ENCODE measurements around the gene ADAMTSL3.
A peak's percentile ranks its signal among the peaks of the same experiment; 100 is the strongest.

The ADAMTSL3 gene

GRCh38 chr15:83943849-83944404, 290.0 kb downstream of the ADAMTSL3 start:
- DNase-seq (ENCODE audit: low read depth): no peak
- H3K4me3 ChIP-seq (ENCODE audit: low read depth, low read length): no peak overlapping the region
- TF ChIP-seq, protein P1, sequence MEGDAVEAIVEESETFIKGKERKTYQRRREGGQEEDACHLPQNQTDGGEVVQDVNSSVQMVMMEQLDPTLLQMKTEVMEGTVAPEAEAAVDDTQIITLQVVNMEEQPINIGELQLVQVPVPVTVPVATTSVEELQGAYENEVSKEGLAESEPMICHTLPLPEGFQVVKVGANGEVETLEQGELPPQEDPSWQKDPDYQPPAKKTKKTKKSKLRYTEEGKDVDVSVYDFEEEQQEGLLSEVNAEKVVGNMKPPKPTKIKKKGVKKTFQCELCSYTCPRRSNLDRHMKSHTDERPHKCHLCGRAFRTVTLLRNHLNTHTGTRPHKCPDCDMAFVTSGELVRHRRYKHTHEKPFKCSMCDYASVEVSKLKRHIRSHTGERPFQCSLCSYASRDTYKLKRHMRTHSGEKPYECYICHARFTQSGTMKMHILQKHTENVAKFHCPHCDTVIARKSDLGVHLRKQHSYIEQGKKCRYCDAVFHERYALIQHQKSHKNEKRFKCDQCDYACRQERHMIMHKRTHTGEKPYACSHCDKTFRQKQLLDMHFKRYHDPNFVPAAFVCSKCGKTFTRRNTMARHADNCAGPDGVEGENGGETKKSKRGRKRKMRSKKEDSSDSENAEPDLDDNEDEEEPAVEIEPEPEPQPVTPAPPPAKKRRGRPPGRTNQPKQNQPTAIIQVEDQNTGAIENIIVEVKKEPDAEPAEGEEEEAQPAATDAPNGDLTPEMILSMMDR (IDR thresholded peaks at IDR 0.05; ENCODE audit: low read depth, low read length, missing control alignments): no peak

DNA sequence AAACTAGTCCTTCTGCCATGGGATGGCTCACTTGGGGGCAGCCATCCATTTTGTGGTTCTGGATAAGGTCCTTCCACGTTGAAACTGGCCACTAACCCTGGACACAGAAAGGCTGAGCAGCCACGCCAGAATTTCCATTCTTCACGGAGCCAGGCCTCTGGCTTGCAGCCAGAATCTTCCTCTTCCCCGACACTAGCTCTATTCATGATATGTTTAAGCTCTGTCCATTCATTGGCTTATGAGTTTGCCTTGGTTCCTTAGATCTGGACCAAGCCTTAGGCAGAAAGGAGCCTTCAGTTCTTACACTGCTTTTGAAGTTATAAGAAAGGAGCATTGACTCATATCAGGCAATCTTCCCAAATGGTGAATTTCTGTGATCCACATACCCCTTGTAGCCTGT, 293.2 kb downstream of the ADAMTSL3 start:
- DNase-seq (ENCODE audit: low read depth): no peak
- TF ChIP-seq, protein P1 (IDR thresholded peaks at IDR 0.05; ENCODE audit: low read depth, low read length, missing control alignments): no peak
- H3K4me3 ChIP-seq (ENCODE audit: low read depth, low read length): no peak overlapping the region

DNA sequence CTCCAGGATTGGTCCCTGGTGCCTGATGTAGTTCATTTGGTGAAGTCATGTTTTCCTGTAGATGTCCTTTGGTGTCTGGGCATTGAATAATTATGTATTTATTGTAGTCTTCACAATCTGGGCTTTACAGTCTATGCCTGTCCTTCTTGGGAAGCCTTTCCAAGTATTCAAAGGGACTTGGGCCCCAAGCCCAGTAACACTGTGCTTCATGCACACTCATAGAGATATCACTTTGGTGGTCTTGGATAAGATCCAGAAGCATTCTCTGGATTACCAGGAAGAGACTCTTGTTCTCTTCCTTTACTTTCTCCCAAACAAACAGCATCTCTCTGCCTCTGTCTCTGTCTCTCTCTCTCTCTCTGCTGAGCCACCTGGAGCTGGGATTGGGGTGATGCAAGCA, 300.6 kb downstream of the ADAMTSL3 start:
- TF ChIP-seq, protein P1 (IDR thresholded peaks at IDR 0.05; ENCODE audit: low read depth, low read length, missing control alignments): no peak
- H3K4me3 ChIP-seq (ENCODE audit: low read depth, low read length): no peak overlapping the region
- no peak for DNase-seq (ENCODE audit: low read depth)

DNA sequence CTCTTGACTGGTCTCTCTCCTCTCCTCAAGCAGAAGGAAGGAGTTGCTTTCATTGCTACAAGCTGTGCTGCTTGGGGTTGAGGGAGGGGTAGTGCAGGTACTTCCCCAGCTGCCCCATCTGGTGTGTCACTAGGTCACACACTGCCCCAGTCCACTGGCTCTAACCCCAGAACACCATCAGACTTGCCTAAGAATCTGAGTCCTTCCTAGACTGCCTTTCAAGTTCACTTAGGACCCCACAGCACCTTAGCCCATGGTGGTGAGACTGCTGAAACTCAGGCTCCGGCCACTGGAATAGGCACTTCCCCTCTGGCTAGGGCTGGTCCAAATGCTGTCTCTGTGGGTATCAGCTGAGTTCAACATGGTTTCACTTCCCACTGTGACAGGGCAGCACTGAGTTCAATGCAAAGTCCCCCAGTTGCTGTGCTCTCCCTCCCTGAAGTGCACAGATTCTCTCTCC, 301.9 kb downstream of the ADAMTSL3 start:
- DNase-seq (ENCODE audit: low read depth): peak; percentile 77

DNA sequence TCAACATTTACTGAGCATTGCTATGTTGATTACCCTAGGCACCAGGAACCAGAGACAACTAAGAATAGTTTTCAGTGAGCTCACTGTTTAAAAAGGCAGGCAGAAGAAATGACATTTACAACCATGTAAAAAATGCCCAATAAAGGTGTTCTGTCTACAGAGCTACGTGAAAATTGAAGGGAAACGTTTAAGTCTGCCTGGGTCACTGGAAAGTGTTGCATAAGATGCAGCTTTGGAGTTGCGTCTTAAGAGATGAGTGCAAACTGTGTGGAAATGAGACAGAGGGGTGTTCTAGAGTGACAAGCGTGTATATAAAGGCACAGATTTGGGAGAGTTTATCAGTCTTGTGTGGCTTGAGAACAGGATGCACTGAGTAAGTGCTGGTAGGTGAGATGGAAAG, 303.0 kb downstream of the ADAMTSL3 start:
- TF ChIP-seq, protein P1 (IDR thresholded peaks at IDR 0.05; ENCODE audit: low read depth, low read length, missing control alignments): no peak
- no peak for DNase-seq (ENCODE audit: low read depth)
- H3K4me3 ChIP-seq (ENCODE audit: low read depth, low read length): no peak overlapping the region

More for the DNA sequence above, 301.9 kb downstream of the ADAMTSL3 start:
- TF ChIP-seq, protein P1 (IDR thresholded peaks at IDR 0.05; ENCODE audit: low read depth, low read length, missing control alignments): no peak
- H3K4me3 ChIP-seq (ENCODE audit: low read depth, low read length): no peak overlapping the region

- no peak for DNase-seq (ENCODE audit: low read depth)
- TF ChIP-seq, protein P1 (IDR thresholded peaks at IDR 0.05; ENCODE audit: low read depth, low read length, missing control alignments): no peak
- H3K4me3 ChIP-seq (ENCODE audit: low read depth, low read length): no peak overlapping the region
Measured at GRCh38 chr15:83959477-83959876, 305.6 kb downstream of the ADAMTSL3 start.

DNA sequence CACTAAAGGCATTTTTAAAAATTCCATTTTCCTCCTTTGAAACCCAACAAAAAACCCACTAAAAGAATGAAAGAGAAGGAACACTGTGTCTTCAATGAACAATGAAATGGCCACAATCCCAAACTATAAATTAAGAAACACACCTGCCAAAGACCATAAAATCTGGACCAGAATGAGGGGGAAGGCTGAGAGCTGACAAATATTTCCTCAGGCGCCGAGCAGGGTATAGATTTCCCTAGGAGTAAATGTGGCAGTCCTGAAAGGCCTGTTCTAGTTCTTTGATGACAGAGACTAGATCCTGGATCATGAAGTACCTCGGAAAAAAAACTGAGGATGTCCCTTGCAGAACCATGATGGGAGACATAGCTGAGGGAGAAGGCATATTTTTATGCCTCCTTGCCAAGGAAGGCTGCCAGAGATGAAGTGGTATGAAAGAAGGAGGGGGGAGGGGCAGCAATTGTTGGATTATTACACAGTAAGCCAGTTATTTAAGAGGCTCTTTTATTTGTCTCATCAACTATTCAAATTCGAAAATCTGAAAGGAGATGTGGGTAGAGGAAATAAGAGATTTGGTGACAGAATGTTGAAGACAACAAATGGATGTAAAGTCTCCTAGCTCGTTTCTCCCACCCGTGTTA, 306.4 kb downstream of the ADAMTSL3 start:
- no peak overlapping the region for H3K4me3 ChIP-seq (ENCODE audit: low read depth, low read length)
- TF ChIP-seq, protein P1 (IDR thresholded peaks at IDR 0.05; ENCODE audit: low read depth, low read length, missing control alignments): no peak
- no peak for DNase-seq (ENCODE audit: low read depth)

Measured in GM12864 (cell line).